ENCODE results near the gene PORCN. TPM values are rescaled to one million over a fixed set of nuclear protein-coding genes. Genes with fewer than 3 reads are reported as not detected.

PORCN gene
- total and polyA plus RNA-seq, 9 of the 15 experiments (the other 6 are each of a cell fraction or from before 2014, with no cell fraction given): 0.34 to 5.1 (median 2.8) TPM

DNA sequence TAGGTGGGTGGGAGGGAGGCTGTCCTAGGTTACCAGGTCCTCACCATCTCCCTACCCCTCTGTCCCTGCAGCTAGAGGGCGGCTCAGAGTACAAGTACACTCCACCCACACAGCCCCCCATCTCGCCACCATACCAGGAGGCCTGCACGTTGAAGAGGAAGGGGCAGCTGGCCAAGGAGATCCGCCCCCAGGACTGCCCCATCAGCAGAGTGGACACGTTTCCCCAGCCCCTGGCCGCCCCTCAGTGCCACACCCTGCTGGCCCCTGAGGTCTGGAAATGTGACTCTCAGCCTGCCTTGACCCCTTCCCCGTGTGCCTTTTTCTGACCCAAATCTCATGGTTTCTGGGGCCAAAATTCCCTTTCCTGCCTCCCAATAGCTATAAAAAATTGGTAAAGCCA is 26.3 kb upstream of the PORCN start:
- FAIRE-seq: no peak

DNA sequence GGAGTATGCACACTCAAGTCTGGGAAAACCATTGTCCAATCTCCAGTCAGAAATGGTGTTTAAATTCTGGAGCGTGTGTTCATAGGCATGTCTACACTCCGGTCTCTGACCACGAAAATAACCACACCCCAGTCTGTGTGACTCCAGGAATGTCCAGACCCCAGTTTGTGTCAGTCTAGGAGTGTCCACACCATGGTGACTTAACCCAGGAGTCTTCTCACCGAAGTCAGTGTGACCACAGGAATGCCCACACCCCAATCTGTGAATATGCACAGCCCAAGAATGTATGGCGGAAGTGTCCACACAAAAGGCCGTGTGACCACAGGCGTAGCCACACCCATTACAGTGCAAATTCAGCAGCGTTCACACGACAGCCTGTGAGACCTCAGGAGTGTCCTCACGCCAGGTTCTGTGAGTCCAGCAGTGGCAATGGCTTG is 21.4 kb upstream of the PORCN start:
- ATAC-seq (peak; percentile 91), DNase-seq (ENCODE audit: extremely low read depth in 1 of 4, low spot score in 3 of 4) (peak; percentile 48 to 74 (median 54)), FAIRE-seq (peak; percentile 97)
- Histone ChIP-seq H3K27me3 (ENCODE audit: control insufficient read depth in 2 of 2, insufficient read depth in 2 of 2, low read length in 2 of 2) (no peaks in the 10 kb centered on the region), H2AFZ (ENCODE audit: low read depth, low read length) (peak overlapping the region; percentile 68), H3K4me1 (replicated peaks in 1 of 2; ENCODE audit: control insufficient read depth in 2 of 2, insufficient read depth in 2 of 2, low read length in 2 of 2) (peaks cover 0 to 19% of the 10 kb centered on the region in 2 experiments; a peak in 3 of 5 replicates), H3K36me3 (ENCODE audit: control insufficient read depth, insufficient read depth, low read length) (peaks cover 37% of the 10 kb centered on the region; the same call in 2 of the 3 replicates), H3K9me3 (replicated peaks; ENCODE audit: control insufficient read depth, insufficient read depth, low read depth, low read length) (no peaks in the 10 kb centered on the region), H3K9ac (ENCODE audit: insufficient read depth in 1 of 2, low read depth in 2 of 2, low read length in 2 of 2) (peak overlapping the region in 1 of 2 experiments; percentile 37; a peak in 2 of 4 replicates), H3K79me2 (ENCODE audit: control insufficient read depth, insufficient read depth, low read length) (no peaks in the 10 kb centered on the region), H3K9me1 (ENCODE audit: control insufficient read depth, insufficient read depth, low read length) (peaks cover 4% of the 10 kb centered on the region), H3K4me2 (ENCODE audit: insufficient read depth, low read length) (peak overlapping the region; percentile 68), H4K20me1 (replicated peaks; ENCODE audit: control insufficient read depth, insufficient read depth, low read length) (no peaks in the 10 kb centered on the region), H3K27ac (ENCODE audit: extremely low read depth, low read depth, low read length) (peak overlapping the region; percentile 69), H3K4me3 (no peak overlapping the region)
- in situ Hi-C loops (cut with MboI): loop anchor here (25.0 kb wide), 1 partner anchor 625 kb away; no protein-coding TSS in a partner anchor
- ChIA-PET CTCF (ENCODE audit: low intra/inter-chr PET ratio) (no interaction called here), POLR2A (interaction anchor here (0.7 to 1.0 kb wide), 2 partner anchors 12 to 13 kb away, joined by 3 to 4 read pairs; no protein-coding TSS in a partner anchor)
- BruUV-seq (replicated peaks): no TSS peak
- whole genome bisulfite sequencing (ENCODE audit: insufficient coverage, low coverage, missing lambda C conversion rate): 7% methylated on average over 10 of the region's 10 CpGs
- intact Hi-C loops (cut with micrococcal nuclease): no loop called here
- no peak for TF ChIP-seq CC2D1A (IDR thresholded peaks at IDR 0.05)
- TF ChIP-seq, protein P1, sequence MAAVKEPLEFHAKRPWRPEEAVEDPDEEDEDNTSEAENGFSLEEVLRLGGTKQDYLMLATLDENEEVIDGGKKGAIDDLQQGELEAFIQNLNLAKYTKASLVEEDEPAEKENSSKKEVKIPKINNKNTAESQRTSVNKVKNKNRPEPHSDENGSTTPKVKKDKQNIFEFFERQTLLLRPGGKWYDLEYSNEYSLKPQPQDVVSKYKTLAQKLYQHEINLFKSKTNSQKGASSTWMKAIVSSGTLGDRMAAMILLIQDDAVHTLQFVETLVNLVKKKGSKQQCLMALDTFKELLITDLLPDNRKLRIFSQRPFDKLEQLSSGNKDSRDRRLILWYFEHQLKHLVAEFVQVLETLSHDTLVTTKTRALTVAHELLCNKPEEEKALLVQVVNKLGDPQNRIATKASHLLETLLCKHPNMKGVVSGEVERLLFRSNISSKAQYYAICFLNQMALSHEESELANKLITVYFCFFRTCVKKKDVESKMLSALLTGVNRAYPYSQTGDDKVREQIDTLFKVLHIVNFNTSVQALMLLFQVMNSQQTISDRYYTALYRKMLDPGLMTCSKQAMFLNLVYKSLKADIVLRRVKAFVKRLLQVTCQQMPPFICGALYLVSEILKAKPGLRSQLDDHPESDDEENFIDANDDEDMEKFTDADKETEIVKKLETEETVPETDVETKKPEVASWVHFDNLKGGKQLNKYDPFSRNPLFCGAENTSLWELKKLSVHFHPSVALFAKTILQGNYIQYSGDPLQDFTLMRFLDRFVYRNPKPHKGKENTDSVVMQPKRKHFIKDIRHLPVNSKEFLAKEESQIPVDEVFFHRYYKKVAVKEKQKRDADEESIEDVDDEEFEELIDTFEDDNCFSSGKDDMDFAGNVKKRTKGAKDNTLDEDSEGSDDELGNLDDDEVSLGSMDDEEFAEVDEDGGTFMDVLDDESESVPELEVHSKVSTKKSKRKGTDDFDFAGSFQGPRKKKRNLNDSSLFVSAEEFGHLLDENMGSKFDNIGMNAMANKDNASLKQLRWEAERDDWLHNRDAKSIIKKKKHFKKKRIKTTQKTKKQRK (IDR thresholded peaks at IDR 0.05; ENCODE audit: borderline replicate concordance, low read depth, low read length): no peak
- no peak for TF ChIP-seq RAD51 (IDR thresholded peaks at IDR 0.05; ENCODE audit: borderline replicate concordance, low read depth)
- TF ChIP-seq, protein P2, sequence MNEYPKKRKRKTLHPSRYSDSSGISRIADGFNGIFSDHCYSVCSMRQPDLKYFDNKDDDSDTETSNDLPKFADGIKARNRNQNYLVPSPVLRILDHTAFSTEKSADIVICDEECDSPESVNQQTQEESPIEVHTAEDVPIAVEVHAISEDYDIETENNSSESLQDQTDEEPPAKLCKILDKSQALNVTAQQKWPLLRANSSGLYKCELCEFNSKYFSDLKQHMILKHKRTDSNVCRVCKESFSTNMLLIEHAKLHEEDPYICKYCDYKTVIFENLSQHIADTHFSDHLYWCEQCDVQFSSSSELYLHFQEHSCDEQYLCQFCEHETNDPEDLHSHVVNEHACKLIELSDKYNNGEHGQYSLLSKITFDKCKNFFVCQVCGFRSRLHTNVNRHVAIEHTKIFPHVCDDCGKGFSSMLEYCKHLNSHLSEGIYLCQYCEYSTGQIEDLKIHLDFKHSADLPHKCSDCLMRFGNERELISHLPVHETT (CRISPR knock-in tag; conservative IDR thresholded peaks at IDR 0.05 in 1 of 2, IDR thresholded peaks at IDR 0.05 in 1 of 2): peak in 1 of 2 experiments; percentile 36; a peak in 1 of 4 replicates
- TF ChIP-seq HEY1 (CRISPR knock-in tag; IDR thresholded peaks at IDR 0.05; ENCODE audit: borderline replicate concordance): no peak
- TF ChIP-seq, protein P3, sequence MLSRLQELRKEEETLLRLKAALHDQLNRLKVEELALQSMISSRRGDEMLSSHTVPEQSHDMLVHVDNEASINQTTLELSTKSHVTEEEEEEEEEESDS (CRISPR knock-in tag; IDR thresholded peaks at IDR 0.05): no peak

More for the DNA sequence above, 26.3 kb upstream of the PORCN start:
- intact Hi-C loops (cut with micrococcal nuclease): no loop called here
- H2AFZ ChIP-seq (ENCODE audit: low read depth, low read length): no peak overlapping the region
- H3K9me3 ChIP-seq (replicated peaks; ENCODE audit: control insufficient read depth, insufficient read depth, low read depth, low read length): no peaks in the 10 kb centered on the region
- no peaks in the 10 kb centered on the region for H4K20me1 ChIP-seq (replicated peaks; ENCODE audit: control insufficient read depth, insufficient read depth, low read length)
- H3K36me3 ChIP-seq (ENCODE audit: control insufficient read depth, insufficient read depth, low read length): peaks cover 82% of the 10 kb centered on the region; the same call in 2 of the 3 replicates
- ChIA-PET CTCF (ENCODE audit: low intra/inter-chr PET ratio) (no interaction called here), POLR2A (interaction anchor here (0.5 to 0.8 kb wide), 2 partner anchors 22 to 57 kb away, joined by 3 read pairs; partner anchors contain the start of gene TBC1D25)
- H3K4me1 ChIP-seq (replicated peaks in 1 of 2; ENCODE audit: control insufficient read depth in 2 of 2, insufficient read depth in 2 of 2, low read length in 2 of 2): peaks cover 0 to 6% of the 10 kb centered on the region in 2 experiments; a peak in 3 of 5 replicates
- no peak for ATAC-seq
- H3K4me3 ChIP-seq: no peak overlapping the region
- no peak for DNase-seq (ENCODE audit: extremely low read depth in 1 of 4, low spot score in 3 of 4)
- H3K27me3 ChIP-seq (ENCODE audit: control insufficient read depth in 2 of 2, insufficient read depth in 2 of 2, low read length in 2 of 2): no peaks in the 10 kb centered on the region
- no peak overlapping the region for H3K27ac ChIP-seq (ENCODE audit: extremely low read depth, low read depth, low read length)
- H3K79me2 ChIP-seq (ENCODE audit: control insufficient read depth, insufficient read depth, low read length): peaks cover 19% of the 10 kb centered on the region
- no CpG with 5 or more reads among the region's 7 CpGs for WGBS (ENCODE audit: insufficient coverage, low coverage, missing lambda C conversion rate)
- H3K9me1 ChIP-seq (ENCODE audit: control insufficient read depth, insufficient read depth, low read length): peaks cover 7% of the 10 kb centered on the region
- in situ Hi-C loops (cut with MboI): loop anchor here (25.0 kb wide), 1 partner anchor 620 kb away; no protein-coding TSS in a partner anchor
- no TSS peak for BruUV-seq (replicated peaks)
- TF ChIP-seq CREB1 (IDR thresholded peaks at IDR 0.05): no peak
- no peak for TF ChIP-seq CREB1 (CRISPR knock-in tag; IDR thresholded peaks at IDR 0.05)
- TF ChIP-seq FOXM1 (IDR thresholded peaks at IDR 0.05; ENCODE audit: low read depth): no peak
- TF ChIP-seq FOXM1 (CRISPR knock-in tag; IDR thresholded peaks at IDR 0.05; ENCODE audit: low read depth): no peak
- no peak for TF ChIP-seq MEF2A (IDR thresholded peaks at IDR 0.05; ENCODE audit: control insufficient read depth, low read depth, low read length)
- no peak for TF ChIP-seq PHF20 (IDR thresholded peaks at IDR 0.05; ENCODE audit: partially characterized antibody)
- no peak overlapping the region for H3K9ac ChIP-seq (ENCODE audit: insufficient read depth in 1 of 2, low read depth in 2 of 2, low read length in 2 of 2)
- no peak overlapping the region for H3K4me2 ChIP-seq (ENCODE audit: insufficient read depth, low read length)
